C4-2B (cell line): ENCODE results near the gene VRK1.

Experiments used
- H3K27ac ChIP-seq: fragments of 450-650 bp; 2 replicates; pipeline ENCODE4 v1.5.1; 2017
- CTCF ChIP-seq: fragments of 450-650 bp; conservative IDR thresholded peaks from 2 replicates; pipeline ENCODE4 v1.5.1; 2017; ENCODE audit warnings: mild to moderate bottlenecking
- ZFX ChIP-seq: fragments of 450-650 bp; IDR thresholded peaks from 2 replicates; pipeline ENCODE4 v1.6.1; 2017

Gene VRK1

DNA sequence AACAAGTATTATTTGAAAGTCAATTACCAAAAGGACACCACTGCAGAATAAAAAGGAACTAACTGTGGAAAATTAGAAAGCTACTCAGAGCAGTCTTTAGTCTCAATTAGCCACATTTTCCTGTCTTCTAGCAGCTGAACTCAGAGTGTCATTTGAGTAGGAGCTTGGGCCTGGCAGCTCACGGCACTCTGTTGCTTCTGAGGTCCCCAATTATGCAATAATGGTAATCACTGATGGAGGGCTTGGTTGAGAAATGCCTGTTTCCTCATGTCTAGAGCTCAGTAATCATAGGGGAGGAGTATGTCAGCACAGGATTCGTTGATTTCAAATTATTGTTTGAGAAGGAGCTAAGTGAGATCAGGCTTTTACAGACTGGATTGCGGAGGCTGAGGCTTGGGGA, 108.6 kb downstream of the VRK1 start:
- H3K27ac ChIP-seq = no peak overlapping the region
- TF ChIP-seq CTCF (no peak), ZFX (no peak)

DNA sequence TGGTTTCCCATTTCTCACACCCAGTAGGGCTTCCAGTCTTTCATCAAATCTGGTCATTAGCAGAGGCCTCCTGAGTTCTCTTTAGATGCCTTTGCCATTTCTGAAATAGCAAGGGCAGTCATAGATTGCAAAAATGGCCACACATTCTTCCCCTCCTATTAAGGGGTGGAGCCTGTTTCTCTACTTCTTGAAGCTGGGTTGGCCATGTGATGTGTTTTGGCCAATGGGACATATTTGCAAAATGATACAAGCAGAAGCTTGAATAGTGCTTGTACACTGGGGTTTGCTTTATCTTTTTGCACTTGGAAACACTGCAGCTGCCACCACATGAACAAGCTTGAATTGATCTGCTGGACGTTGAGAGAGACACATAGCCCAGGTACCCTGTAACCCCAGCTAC, 109.3 kb downstream of the VRK1 start:
- no peak overlapping the region for H3K27ac ChIP-seq
- TF ChIP-seq CTCF = no peak
- TF ChIP-seq ZFX = no peak

DNA sequence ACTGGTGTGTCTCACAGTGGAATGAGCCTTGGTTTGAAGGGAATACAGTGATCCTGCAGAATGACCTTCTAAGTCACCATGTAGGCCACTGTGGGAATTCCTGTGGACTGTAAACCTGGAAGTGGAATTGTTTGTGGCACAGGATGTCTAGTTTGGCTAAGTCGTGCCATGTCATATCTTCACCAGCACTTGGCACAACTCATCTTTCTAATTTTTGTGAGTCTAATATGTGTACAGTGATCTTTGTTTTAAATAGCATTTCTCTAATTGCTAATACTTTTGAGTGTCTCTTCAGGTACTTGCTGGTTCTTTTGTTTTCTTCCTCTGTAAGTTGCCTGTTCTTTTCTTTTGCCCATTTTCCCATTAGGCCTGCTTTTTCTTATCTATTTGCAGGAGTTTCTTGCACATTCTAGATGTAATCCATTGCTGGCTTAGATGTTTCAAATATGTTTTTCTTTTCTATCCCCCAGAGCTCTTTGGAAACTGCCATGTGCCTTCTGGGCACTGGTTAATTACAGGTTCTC, 112.7 kb downstream of the VRK1 start:
- TF ChIP-seq ZFX (no peak), CTCF (no peak)
- H3K27ac ChIP-seq = no peak overlapping the region

DNA sequence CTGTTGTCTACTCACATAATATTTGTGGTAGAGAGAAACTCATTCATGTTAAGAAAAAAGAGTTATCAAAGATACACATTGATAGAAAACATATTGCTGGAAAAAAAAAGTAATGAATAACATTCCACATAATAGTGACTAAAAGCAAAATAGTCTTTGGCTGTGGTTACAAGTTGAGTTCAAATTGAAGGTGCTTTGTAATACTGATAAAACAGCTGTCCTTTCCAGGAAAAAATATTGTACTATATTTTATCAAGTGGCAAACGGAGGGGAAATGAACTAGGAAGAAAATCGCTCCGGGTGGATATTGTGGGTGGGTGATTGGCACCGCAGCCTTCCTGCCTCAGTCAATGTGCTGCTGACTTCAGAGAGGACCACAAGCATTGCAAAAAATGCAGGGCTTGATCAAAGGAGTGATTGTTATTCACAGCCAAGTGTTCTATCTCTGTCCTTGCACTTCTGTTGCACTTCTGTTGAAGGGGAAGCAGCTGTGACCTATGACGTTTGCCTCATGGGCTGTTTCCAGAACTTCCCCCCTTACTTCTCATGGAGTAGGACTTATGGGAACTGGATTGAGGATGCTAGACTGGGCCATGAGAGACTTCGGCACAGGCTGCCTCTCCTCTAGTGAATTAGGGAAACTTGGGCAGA, 114.4 kb downstream of the VRK1 start:
- no peak overlapping the region for H3K27ac ChIP-seq
- TF ChIP-seq CTCF (no peak), ZFX (no peak)

DNA sequence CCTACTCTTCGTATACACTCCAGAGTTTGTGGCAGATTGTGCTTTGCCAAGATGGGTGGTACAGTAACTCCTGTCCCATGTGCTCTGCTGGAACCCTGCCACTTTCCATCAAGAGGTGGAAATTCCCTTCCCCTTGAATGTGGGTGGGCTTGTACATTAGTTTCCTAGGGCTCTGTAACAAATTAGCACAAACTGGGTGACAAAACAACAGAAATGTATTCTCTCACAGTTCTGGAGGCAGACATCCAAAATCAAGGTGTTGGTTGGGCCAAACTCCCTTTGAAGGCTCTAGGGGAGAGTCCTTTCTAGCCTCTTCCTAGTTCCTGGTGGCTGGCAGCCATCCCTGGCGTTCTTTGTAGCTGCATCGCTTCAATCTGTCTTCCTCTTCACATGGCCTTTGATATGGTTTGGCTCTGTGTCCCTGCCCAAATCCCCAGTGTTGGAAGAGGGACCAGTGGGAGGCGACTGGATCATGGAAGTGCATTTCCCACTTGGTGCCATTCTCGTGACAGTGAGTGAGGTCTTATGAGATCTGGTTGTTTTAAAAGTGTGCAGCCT, 117.5 kb downstream of the VRK1 start:
- no peak for TF ChIP-seq ZFX
- no peak for TF ChIP-seq CTCF

GRCh38 chr14:96915478-96915877, 118.3 kb downstream of the VRK1 start:
- H3K27ac ChIP-seq = no peak overlapping the region
- TF ChIP-seq ZFX = no peak
- TF ChIP-seq CTCF = no peak

More for the DNA sequence above, 117.5 kb downstream of the VRK1 start:
- H3K27ac ChIP-seq = no peak overlapping the region

DNA sequence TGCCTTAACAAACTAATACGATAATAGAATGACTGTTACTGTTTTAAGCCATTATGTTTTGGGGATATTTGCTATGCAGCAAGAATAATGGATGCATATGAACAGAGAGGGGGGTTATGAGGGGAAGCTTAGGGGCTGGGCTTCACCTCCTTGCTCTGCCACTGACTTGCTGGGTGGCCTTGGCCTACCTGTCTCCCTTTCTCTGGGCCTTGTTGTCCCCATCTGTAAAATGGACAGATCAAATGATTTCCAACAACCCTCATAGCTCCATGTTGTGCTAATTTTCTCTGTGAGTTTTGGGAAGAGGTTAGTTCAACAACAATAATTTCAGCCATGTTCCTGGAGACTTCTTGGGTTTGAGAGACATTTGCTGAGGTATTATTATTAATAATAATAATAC, 119.6 kb downstream of the VRK1 start:
- no peak overlapping the region for H3K27ac ChIP-seq
- TF ChIP-seq ZFX = no peak
- no peak for TF ChIP-seq CTCF
